GM10248 (cell line): Measurements from ENCODE around the gene PNPLA7.

Source experiments
- CTCF ChIA-PET: fragments of 300-600 bp; sonication (Branson Sonifier 250); formaldehyde crosslinking; extraction: SDS; loops from one replicate; lab custom pipeline; 2021; ENCODE audit warnings: antibody characterized with exemption; lab: Yijun Ruan, JAX
- POLR2A ChIA-PET: fragments of 350-650 bp; sonication (Branson Sonifier 250); formaldehyde crosslinking; extraction: SDS; loops from one replicate; lab custom pipeline; 2020; ENCODE audit warnings: antibody characterized with exemption; lab: Yijun Ruan, JAX
- DNase-seq: peaks from one replicate; pipeline ENCODE4 v3.0.0; 2012; ENCODE audit errors: extremely low spot score
- TF ChIP-seq, protein P1 (sequence below): IDR thresholded peaks from 2 replicates; pipeline ENCODE4 v1.5.1; 2012; ENCODE audit warnings: mild to moderate bottlenecking, low read depth; ENCODE audit errors: extremely low read depth, missing control alignments, control extremely low read depth

PNPLA7 gene

DNA sequence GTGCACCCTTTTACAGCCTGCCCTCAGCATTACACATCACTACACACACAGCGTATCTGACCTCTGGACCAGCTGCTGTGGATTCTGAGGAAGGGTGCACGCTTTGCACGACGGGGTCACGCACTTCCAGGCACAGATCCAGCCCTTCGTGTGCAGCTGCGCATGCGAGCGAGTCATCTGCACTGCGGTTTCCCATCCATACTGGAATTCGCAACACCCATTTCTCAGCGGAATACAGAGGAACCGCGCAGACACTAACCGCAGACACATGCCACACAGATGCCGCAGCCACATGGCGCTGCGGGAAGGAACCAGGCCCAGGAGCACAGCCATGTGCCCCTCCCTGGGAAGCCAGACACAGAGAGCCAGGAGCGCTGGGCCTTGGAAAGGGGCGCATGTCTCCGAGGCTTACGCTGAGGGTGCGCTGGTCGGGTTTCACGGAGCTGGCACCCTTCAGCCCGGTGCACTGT is 43.5 kb downstream of the PNPLA7 start:
- no peak for DNase-seq
- TF ChIP-seq, protein P1, sequence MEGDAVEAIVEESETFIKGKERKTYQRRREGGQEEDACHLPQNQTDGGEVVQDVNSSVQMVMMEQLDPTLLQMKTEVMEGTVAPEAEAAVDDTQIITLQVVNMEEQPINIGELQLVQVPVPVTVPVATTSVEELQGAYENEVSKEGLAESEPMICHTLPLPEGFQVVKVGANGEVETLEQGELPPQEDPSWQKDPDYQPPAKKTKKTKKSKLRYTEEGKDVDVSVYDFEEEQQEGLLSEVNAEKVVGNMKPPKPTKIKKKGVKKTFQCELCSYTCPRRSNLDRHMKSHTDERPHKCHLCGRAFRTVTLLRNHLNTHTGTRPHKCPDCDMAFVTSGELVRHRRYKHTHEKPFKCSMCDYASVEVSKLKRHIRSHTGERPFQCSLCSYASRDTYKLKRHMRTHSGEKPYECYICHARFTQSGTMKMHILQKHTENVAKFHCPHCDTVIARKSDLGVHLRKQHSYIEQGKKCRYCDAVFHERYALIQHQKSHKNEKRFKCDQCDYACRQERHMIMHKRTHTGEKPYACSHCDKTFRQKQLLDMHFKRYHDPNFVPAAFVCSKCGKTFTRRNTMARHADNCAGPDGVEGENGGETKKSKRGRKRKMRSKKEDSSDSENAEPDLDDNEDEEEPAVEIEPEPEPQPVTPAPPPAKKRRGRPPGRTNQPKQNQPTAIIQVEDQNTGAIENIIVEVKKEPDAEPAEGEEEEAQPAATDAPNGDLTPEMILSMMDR: no peak
- ChIA-PET CTCF (interaction anchor here (1.1 to 1.7 kb wide), 2 partner anchors 18 to 24 kb away, joined by 3 to 4 read pairs; no protein-coding TSS in a partner anchor), POLR2A (no interaction called here)

DNA sequence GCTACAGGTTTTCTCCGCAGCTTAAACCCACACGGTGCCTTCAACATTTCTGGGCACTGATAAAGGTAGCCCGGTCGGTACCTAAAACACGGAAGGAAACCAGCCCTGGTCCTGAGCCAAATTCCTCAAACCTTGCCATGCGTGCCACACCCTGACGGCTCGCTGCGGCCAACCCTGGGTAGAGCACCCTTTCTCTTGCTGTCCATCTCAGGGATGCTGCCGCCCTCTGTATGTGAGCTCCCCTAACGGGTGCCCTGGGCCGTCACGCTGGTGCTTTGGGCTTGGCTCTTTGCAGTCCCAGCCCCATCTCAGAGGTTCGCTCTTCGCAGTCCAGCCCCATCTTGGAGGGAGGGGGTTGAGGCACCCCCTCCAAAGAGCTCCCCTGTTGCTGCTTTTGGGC is 43.9 kb downstream of the PNPLA7 start:
- TF ChIP-seq, protein P1: no peak
- ChIA-PET CTCF (interaction anchor here (1.1 to 1.7 kb wide), 2 partner anchors 18 to 25 kb away, joined by 3 to 4 read pairs; no protein-coding TSS in a partner anchor), POLR2A (no interaction called here)
- DNase-seq: no peak

- DNase-seq: no peak
- POLR2A ChIA-PET: no interaction called here
- CTCF ChIA-PET: interaction anchor here (1.7 kb wide), 1 partner anchor 19 kb away, joined by 4 read pairs; no protein-coding TSS in a partner anchor
- TF ChIP-seq, protein P1: no peak
Measured at GRCh38 chr9:137505421-137506140, 44.6 kb downstream of the PNPLA7 start.

- ChIA-PET POLR2A (no interaction called here), CTCF (no interaction called here)
- TF ChIP-seq, protein P1: no peak
- no peak for DNase-seq
Measured at GRCh38 chr9:137504432-137504777, 45.8 kb downstream of the PNPLA7 start.

GRCh38 chr9:137502008-137502911 is 47.9 kb downstream of the PNPLA7 start:
- DNase-seq: no peak
- CTCF ChIA-PET: no interaction called here
- TF ChIP-seq, protein P1: no peak
- POLR2A ChIA-PET: no interaction called here

DNA sequence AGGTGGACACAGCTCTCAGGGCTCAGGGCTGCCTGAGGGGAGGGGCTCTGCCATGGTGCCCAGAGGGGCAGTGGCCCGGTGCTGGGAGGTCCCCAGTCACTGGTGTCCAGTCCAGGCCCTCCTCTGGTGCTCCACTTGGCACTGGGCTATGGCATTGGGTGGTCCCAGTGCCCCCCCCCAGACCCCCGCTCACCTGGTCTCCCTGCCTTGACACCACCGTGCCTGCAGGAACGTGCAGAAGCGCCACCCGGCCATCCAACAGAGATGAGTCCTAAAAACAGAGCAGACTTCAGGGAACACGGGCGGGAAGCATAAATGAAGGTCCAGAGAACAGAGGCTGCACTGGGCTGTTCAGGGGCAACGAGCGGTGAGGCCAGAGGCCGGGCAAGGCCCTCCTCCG is 48.7 kb downstream of the PNPLA7 start:
- TF ChIP-seq, protein P1: no peak
- no peak for DNase-seq
- POLR2A ChIA-PET: no interaction called here
- CTCF ChIA-PET: no interaction called here
